GOT3 (cell line): ENCODE results near the gene FAM90A26.
"Not testable (repeated sequence)": the region's sequence is repeated elsewhere in the genome, so short reads cannot be mapped to it uniquely, and the experiment has no call there.

Experiments used
- DNase-seq: peaks from one replicate; lab custom pipeline; 2025; ENCODE audit warnings: mixed read lengths; lab: John Stamatoyannopoulos, UW

Gene FAM90A26

DNA sequence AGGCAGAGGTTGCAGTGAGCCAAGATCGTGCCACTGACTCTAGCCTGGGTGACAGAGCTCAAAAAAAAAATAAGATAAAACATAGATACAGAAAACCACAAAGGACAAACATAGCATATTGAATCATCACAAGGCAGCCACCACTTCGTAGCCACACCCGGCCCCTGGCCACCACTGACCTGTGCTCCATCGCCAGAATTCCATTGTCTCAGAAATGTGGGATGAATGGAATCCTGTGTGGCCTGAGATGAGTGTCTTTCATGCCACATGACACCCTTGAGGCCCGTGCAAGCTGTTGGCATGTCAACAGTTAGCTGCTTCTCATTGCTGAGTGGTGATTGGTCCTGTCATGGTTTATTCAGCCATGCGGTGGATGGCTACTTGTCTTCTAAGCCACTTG is 10.2 kb upstream of the FAM90A26 start:
- not testable (repeated sequence) for DNase-seq

DNA sequence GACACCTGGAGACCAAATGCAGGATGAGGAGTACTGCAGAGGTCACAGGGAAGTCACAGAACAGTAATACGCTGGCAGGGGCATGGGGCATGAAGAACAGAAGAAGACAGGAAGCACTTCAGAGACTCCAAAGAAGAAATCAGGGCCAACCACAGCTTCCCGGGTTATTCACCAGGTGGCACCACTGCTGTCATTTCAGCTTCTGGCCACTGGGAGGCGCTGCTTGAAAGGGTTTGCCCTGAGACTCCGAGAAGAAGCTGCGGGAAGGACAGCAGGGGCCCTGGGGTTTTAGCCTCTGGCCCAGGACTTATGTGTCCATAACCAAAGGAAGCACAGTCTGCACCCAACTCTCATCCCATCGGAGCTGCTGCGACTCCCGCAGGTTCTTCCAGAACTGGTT is 4.2 kb upstream of the FAM90A26 start:
- DNase-seq, result not testable (repeated sequence)

DNA sequence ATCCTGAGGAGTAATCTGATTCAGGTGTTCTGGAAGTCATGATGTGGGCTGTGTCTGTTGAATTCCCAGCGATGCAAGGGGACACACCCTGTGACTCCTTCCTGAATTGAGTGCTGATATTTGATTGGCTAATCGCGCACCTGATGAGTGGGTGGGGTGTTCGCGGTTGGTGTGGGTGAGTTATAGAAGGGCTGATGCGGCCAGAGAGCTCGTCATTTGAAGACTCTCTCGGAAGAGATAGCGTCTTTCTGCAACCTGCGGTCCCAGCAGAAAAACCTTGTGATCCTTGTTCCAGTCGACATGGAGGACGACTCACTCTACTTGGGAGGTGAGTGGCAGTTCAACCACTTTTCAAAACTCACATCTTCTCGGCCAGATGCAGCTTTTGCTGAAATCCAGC is 40.1 kb downstream of the FAM90A26 start, which contains the start of gene USP17L10:
Gene USP17L10 (plus strand): TSS at position 301 of the 400 bp plus-strand sequence. CDS start 0 bp downstream, at position 301.
- DNase-seq, result not testable (repeated sequence)

DNA sequence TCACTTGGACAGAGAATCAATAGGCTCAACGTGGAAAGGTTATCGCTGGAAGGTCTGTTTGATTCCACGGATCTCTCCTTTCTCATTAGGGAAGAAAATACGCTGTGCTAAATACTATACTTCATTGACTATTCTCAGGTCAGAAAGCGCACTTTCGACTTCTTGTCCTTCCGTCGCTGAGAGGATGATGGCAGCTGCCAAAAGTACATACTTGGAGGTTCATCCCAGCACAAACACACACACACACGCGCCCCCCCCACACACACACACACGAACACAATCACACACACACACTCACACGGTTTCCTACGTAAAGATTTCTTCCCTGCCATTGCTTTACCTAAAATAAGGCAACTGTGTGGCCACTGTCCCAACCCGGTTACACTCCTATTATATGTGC is 44.5 kb downstream of the FAM90A26 start:
- not testable (repeated sequence) for DNase-seq

DNA sequence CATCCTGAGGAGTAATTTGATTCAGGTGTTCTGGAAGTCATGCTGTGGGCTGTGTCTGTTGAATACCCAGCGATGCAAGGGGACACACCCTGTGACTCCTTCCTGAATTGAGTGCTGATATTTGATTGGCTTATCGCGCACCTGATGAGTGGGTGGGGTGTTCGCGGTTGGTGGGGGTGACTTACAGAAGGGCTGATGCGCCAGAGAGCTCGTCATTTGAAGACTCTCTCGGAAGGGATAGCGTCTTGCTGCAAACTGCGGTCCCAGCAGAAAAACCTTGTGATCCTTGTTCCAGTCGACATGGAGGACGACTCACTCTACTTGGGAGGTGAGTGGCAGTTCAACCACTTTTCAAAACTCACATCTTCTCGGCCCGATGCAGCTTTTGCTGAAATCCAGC is 44.9 kb downstream of the FAM90A26 start, which contains the start of gene USP17L11:
Gene USP17L11 (plus strand): TSS at position 301 of the 400 bp plus-strand sequence. CDS start 0 bp downstream, at position 301.
- not testable (repeated sequence) for DNase-seq

DNA sequence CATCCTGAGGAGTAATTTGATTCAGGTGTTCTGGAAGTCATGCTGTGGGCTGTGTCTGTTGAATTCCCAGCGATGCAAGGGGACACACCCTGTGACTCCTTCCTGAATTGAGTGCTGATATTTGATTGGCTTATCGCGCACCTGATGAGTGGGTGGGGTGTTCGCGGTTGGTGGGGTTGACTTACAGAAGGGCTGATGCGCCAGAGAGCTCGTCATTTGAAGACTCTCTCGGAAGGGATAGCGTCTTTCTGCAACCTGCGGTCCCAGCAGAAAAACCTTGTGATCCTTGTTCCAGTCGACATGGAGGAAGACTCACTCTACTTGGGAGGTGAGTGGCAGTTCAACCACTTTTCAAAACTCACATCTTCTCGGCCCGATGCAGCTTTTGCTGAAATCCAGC is 49.6 kb downstream of the FAM90A26 start, which contains the start of gene USP17L12:
Gene USP17L12 (plus strand): TSS at position 301 of the 400 bp plus-strand sequence. CDS start 0 bp downstream, at position 301.
- DNase-seq, result not testable (repeated sequence)

DNA sequence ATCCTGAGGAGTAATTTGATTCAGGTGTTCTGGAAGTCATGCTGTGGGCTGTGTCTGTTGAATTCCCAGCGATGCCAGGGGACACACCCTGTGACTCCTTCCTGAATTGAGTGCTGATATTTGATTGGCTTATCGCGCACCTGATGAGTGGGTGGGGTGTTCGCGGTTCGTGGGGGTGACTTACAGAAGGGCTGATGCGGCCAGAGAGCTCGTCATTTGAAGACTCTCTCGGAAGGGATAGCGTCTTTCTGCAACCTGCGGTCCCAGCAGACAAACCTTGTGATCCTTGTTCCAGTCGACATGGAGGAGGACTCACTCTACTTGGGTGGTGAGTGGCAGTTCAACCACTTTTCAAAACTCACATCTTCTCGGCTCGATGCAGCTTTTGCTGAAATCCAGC is 54.4 kb downstream of the FAM90A26 start, which contains the start of gene USP17L13:
Gene USP17L13 (plus strand): TSS at position 301 of the 400 bp plus-strand sequence. CDS start 0 bp downstream, at position 301.
- DNase-seq, result not testable (repeated sequence)
